GM23338 (cell line): Measurements from ENCODE around the gene TRUB1. TPM values are rescaled to one million over a fixed set of nuclear protein-coding genes. Genes with fewer than 3 reads are reported as not detected.

Experiments used
- ATAC-seq: fragments of 200-7000 bp; cut with Tn5 transposase; 3 replicates; pipeline ENCODE4 v1.9.1; 2020
- DNase-seq: peaks from one replicate; pipeline ENCODE4 v3.0.0-alpha.2; 2015; ENCODE audit warnings: low spot score
- H2AFZ ChIP-seq: fragments of 200-600 bp; sonication (generic); 2 replicates; pipeline ENCODE4 v1.8.0; 2016; ENCODE audit warnings: antibody characterized with exemption, mild to moderate bottlenecking, moderate library complexity
- H3F3A ChIP-seq: fragments of 200-600 bp; sonication (generic); replicated peaks from 2 replicates; pipeline ENCODE4 v1.8.0; 2017; ENCODE audit warnings: antibody characterized with exemption, mixed run types, low read depth
- H3K27ac ChIP-seq: fragments of 200-600 bp; sonication (generic); 2 replicates; pipeline ENCODE4 v1.6.1; 2016; ENCODE audit warnings: low read depth
- H3K27me3 ChIP-seq: fragments of 200-600 bp; sonication (generic); 2 replicates; pipeline ENCODE4 v1.8.0; 2016; ENCODE audit warnings: mild to moderate bottlenecking, mixed run types, moderate library complexity; ENCODE audit not compliant: insufficient read depth
- H3K36me3 ChIP-seq: fragments of 200-600 bp; sonication (generic); 2 replicates; pipeline ENCODE4 v1.8.0; 2016; ENCODE audit warnings: mild to moderate bottlenecking; ENCODE audit not compliant: insufficient read depth
- H3K4me1 ChIP-seq: fragments of 200-600 bp; sonication (generic); 2 replicates; pipeline ENCODE4 v1.8.0; 2016; ENCODE audit warnings: mild to moderate bottlenecking, moderate library complexity; ENCODE audit not compliant: insufficient read depth
- H3K4me2 ChIP-seq: fragments of 200-600 bp; sonication (generic); 2 replicates; pipeline ENCODE4 v1.7.1; 2017; ENCODE audit warnings: mixed run types
- H3K4me3 ChIP-seq: fragments of 200-600 bp; sonication (generic); 2 replicates; pipeline ENCODE4 v1.6.1; 2016; ENCODE audit warnings: mixed run types
- H3K79me2 ChIP-seq: fragments of 200-600 bp; sonication (generic); replicated peaks from 2 replicates; pipeline ENCODE4 v1.8.0; 2017; ENCODE audit warnings: mild to moderate bottlenecking; ENCODE audit not compliant: insufficient read depth
- H3K9me2 ChIP-seq: fragments of 200-600 bp; sonication (generic); 2 replicates; pipeline ENCODE4 v1.8.0; 2017; ENCODE audit not compliant: insufficient read depth
- H4K20me1 ChIP-seq: fragments of 200-600 bp; sonication (generic); replicated peaks from 2 replicates; pipeline ENCODE4 v1.8.0; 2017; ENCODE audit warnings: mild to moderate bottlenecking; ENCODE audit not compliant: insufficient read depth
- H3K27ac Mint-ChIP-seq: 2 replicates; pipeline ENCODE4 v1.8.0; 2020; ENCODE audit warnings: inconsistent platforms, mild to moderate bottlenecking, moderate library complexity, mixed read lengths
- H3K27me3 Mint-ChIP-seq: 3 replicates; pipeline ENCODE4 v1.8.0; 2022; ENCODE audit warnings: low read depth, mild to moderate bottlenecking, moderate library complexity, mixed read lengths, inconsistent platforms; ENCODE audit not compliant: insufficient read depth, poor library complexity
- H3K36me3 Mint-ChIP-seq: 3 replicates; pipeline ENCODE4 v1.8.0; 2021; ENCODE audit warnings: low read depth, mild to moderate bottlenecking, inconsistent platforms, moderate library complexity, mixed read lengths
- H3K4me1 Mint-ChIP-seq: 3 replicates; pipeline ENCODE4 v1.8.0; 2020; ENCODE audit warnings: mild to moderate bottlenecking, inconsistent platforms, mixed read lengths
- H3K4me3 Mint-ChIP-seq: 3 replicates; pipeline ENCODE4 v1.8.0; 2021; ENCODE audit warnings: moderate library complexity, mild to moderate bottlenecking, inconsistent platforms, mixed read lengths
- H3K9me3 Mint-ChIP-seq: 3 replicates; pipeline ENCODE4 v1.8.0; 2020; ENCODE audit warnings: moderate library complexity, mild to moderate bottlenecking, inconsistent platforms, mixed read lengths
- CREB1 ChIP-seq: fragments of 250-450 bp; sonication (Bioruptor Pico); IDR thresholded peaks from 2 replicates; pipeline ENCODE4 v1.5.0; 2020; ENCODE audit warnings: low read depth, mild to moderate bottlenecking, moderate library complexity
- EZH2phosphoT487 ChIP-seq: fragments of 200-600 bp; sonication (generic); IDR thresholded peaks from one replicate; pipeline ENCODE4 v1.8.1; 2018; ENCODE audit warnings: antibody characterized with exemption; ENCODE audit not compliant: unreplicated experiment
- JUNB ChIP-seq: IDR thresholded peaks from one replicate; pipeline ENCODE4 v1.6.1; 2016; ENCODE audit warnings: antibody characterized with exemption; ENCODE audit not compliant: unreplicated experiment
- NANOG ChIP-seq: IDR thresholded peaks from 2 replicates; pipeline ENCODE4 v1.6.1; 2016; ENCODE audit warnings: antibody characterized with exemption, borderline replicate concordance
- REST ChIP-seq: IDR thresholded peaks from one replicate; pipeline ENCODE4 v1.6.1; 2018; ENCODE audit warnings: antibody characterized with exemption; ENCODE audit not compliant: unreplicated experiment
- STAT1 ChIP-seq: IDR thresholded peaks from one replicate; pipeline ENCODE4 v1.6.1; 2016; ENCODE audit warnings: antibody characterized with exemption; ENCODE audit not compliant: unreplicated experiment
- ZNF114 ChIP-seq: fragments of 250-450 bp; sonication (Bioruptor Pico); IDR thresholded peaks from 2 replicates; pipeline ENCODE4 v1.5.0; 2020; ENCODE audit warnings: mild to moderate bottlenecking, moderate library complexity
- ZNF331 ChIP-seq: fragments of 250-450 bp; sonication (Bioruptor Pico); IDR thresholded peaks from 2 replicates; pipeline ENCODE4 v1.5.0; 2020; ENCODE audit warnings: low read depth, mild to moderate bottlenecking, moderate library complexity
- polyA plus RNA-seq: library from polyadenylated mRNA; unstranded; fragments of >200 nt; fragmentation: Nextera tagmentation; extraction: Ambion mirVana; gene quantifications from 2 replicates; pipeline ENCODE4 v1.2.1, GENCODE V29; 2016
- total RNA-seq: library from RNA; depleted of rRNA; stranded (reverse); fragments of >200 nt; shearing (Covaris generic); gene quantifications from 2 replicates; pipeline ENCODE4 v1.2.3, GENCODE V29; 2014
- TF ChIP-seq, protein P1 (sequence below): fragments of 250-450 bp; sonication (Bioruptor Pico); IDR thresholded peaks from 2 replicates; pipeline ENCODE4 v1.5.0; 2020; ENCODE audit warnings: mild to moderate bottlenecking, moderate library complexity
- TF ChIP-seq, protein P2 (sequence below): IDR thresholded peaks from 2 replicates; pipeline ENCODE4 v1.6.1; 2016; ENCODE audit warnings: antibody characterized with exemption
- TF ChIP-seq, protein P3 (sequence below), 2 experiments: fragments of 200-600 bp in 1 of 2; sonication (generic) in 1 of 2; conservative IDR thresholded peaks; 2 replicates each; pipeline versions ENCODE4 v1.5.1 to v1.6.1; 2016 to 2017; ENCODE audit warnings: antibody characterized with exemption in 2 of 2, low read depth in 2 of 2, mild to moderate bottlenecking in 2 of 2, moderate library complexity in 1 of 2

Gene TRUB1
- total and polyA plus RNA-seq, 2 experiments from 2014 or later, result 15.5 to 34.5 TPM

GRCh38 chr10:114938856-114939193 is 830 bp downstream of the TRUB1 start (continued):
- TF ChIP-seq, protein P1, sequence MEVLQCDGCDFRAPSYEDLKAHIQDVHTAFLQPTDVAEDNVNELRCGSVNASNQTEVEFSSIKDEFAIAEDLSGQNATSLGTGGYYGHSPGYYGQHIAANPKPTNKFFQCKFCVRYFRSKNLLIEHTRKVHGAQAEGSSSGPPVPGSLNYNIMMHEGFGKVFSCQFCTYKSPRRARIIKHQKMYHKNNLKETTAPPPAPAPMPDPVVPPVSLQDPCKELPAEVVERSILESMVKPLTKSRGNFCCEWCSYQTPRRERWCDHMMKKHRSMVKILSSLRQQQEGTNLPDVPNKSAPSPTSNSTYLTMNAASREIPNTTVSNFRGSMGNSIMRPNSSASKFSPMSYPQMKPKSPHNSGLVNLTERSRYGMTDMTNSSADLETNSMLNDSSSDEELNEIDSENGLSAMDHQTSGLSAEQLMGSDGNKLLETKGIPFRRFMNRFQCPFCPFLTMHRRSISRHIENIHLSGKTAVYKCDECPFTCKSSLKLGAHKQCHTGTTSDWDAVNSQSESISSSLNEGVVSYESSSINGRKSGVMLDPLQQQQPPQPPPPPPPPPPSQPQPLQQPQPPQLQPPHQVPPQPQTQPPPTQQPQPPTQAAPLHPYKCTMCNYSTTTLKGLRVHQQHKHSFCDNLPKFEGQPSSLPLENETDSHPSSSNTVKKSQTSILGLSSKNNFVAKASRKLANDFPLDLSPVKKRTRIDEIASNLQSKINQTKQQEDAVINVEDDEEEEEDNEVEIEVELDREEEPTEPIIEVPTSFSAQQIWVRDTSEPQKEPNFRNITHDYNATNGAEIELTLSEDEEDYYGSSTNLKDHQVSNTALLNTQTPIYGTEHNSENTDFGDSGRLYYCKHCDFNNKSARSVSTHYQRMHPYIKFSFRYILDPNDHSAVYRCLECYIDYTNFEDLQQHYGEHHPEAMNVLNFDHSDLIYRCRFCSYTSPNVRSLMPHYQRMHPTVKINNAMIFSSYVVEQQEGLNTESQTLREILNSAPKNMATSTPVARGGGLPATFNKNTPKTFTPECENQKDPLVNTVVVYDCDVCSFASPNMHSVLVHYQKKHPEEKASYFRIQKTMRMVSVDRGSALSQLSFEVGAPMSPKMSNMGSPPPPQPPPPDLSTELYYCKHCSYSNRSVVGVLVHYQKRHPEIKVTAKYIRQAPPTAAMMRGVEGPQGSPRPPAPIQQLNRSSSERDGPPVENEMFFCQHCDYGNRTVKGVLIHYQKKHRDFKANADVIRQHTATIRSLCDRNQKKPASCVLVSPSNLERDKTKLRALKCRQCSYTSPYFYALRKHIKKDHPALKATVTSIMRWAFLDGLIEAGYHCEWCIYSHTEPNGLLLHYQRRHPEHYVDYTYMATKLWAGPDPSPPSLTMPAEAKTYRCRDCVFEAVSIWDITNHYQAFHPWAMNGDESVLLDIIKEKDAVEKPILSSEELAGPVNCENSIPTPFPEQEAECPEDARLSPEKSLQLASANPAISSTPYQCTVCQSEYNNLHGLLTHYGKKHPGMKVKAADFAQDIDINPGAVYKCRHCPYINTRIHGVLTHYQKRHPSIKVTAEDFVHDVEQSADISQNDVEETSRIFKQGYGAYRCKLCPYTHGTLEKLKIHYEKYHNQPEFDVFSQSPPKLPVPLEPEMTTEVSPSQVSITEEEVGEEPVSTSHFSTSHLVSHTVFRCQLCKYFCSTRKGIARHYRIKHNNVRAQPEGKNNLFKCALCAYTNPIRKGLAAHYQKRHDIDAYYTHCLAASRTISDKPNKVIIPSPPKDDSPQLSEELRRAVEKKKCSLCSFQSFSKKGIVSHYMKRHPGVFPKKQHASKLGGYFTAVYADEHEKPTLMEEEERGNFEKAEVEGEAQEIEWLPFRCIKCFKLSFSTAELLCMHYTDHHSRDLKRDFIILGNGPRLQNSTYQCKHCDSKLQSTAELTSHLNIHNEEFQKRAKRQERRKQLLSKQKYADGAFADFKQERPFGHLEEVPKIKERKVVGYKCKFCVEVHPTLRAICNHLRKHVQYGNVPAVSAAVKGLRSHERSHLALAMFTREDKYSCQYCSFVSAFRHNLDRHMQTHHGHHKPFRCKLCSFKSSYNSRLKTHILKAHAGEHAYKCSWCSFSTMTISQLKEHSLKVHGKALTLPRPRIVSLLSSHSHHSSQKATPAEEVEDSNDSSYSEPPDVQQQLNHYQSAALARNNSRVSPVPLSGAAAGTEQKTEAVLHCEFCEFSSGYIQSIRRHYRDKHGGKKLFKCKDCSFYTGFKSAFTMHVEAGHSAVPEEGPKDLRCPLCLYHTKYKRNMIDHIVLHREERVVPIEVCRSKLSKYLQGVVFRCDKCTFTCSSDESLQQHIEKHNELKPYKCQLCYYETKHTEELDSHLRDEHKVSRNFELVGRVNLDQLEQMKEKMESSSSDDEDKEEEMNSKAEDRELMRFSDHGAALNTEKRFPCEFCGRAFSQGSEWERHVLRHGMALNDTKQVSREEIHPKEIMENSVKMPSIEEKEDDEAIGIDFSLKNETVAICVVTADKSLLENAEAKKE (CRISPR knock-in tag), result no peak
- TF ChIP-seq CREB1 (no peak), NANOG (no peak), STAT1 (no peak)

- no peak overlapping the region for H3K4me3 ChIP-seq
- H3K27ac ChIP-seq, result no peak overlapping the region
- Mint-ChIP-seq H3K4me3 (no peak overlapping the region), H3K27ac (no peak overlapping the region), H3K9me3 (no peaks in the 10 kb centered on the region), H3K36me3 (peaks cover 40% of the 10 kb centered on the region), H3K27me3 (peaks cover 6% of the 10 kb centered on the region), H3K4me1 (peaks cover 10% of the 10 kb centered on the region; the same call in 1 of the 3 replicates)
- no peaks in the 10 kb centered on the region for H3F3A ChIP-seq
- H3K4me1 ChIP-seq, result peaks cover 6% of the 10 kb centered on the region
- DNase-seq (no peak), ATAC-seq (no peak)
- peaks cover 6% of the 10 kb centered on the region; the same call in 1 of the 2 replicates for H4K20me1 ChIP-seq
- no peak overlapping the region for H2AFZ ChIP-seq
- no peaks in the 10 kb centered on the region for H3K27me3 ChIP-seq
- H3K79me2 ChIP-seq, result peaks cover 72% of the 10 kb centered on the region
- no peaks in the 10 kb centered on the region for H3K9me2 ChIP-seq
- peaks cover 15% of the 10 kb centered on the region for H3K36me3 ChIP-seq
- no peak overlapping the region for H3K4me2 ChIP-seq
- no peak for TF ChIP-seq STAT1
- TF ChIP-seq EZH2phosphoT487, result no peak
- TF ChIP-seq ZNF331 (CRISPR knock-in tag), result no peak
- no peak for TF ChIP-seq JUNB
- TF ChIP-seq NANOG, result no peak
- no peak for TF ChIP-seq REST
- TF ChIP-seq, protein P2, sequence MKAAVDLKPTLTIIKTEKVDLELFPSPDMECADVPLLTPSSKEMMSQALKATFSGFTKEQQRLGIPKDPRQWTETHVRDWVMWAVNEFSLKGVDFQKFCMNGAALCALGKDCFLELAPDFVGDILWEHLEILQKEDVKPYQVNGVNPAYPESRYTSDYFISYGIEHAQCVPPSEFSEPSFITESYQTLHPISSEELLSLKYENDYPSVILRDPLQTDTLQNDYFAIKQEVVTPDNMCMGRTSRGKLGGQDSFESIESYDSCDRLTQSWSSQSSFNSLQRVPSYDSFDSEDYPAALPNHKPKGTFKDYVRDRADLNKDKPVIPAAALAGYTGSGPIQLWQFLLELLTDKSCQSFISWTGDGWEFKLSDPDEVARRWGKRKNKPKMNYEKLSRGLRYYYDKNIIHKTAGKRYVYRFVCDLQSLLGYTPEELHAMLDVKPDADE, result no peak
- TF ChIP-seq ZNF114 (CRISPR knock-in tag), result no peak
- TF ChIP-seq, protein P3, sequence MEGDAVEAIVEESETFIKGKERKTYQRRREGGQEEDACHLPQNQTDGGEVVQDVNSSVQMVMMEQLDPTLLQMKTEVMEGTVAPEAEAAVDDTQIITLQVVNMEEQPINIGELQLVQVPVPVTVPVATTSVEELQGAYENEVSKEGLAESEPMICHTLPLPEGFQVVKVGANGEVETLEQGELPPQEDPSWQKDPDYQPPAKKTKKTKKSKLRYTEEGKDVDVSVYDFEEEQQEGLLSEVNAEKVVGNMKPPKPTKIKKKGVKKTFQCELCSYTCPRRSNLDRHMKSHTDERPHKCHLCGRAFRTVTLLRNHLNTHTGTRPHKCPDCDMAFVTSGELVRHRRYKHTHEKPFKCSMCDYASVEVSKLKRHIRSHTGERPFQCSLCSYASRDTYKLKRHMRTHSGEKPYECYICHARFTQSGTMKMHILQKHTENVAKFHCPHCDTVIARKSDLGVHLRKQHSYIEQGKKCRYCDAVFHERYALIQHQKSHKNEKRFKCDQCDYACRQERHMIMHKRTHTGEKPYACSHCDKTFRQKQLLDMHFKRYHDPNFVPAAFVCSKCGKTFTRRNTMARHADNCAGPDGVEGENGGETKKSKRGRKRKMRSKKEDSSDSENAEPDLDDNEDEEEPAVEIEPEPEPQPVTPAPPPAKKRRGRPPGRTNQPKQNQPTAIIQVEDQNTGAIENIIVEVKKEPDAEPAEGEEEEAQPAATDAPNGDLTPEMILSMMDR (conservative IDR thresholded peaks at IDR 0.05; ENCODE audit: low read depth in 2 of 2), result no peak
Measured at GRCh38 chr10:114940735-114941134, 2.7 kb downstream of the TRUB1 start.
